GM12872 (cell line): ENCODE measurements around the gene PSMD8.

ENCODE experiments used
- TF ChIP-seq, protein P1 (sequence below): IDR thresholded peaks from 3 replicates; pipeline ENCODE4 v1.5.1; 2011; ENCODE audit warnings: low read depth, mild to moderate bottlenecking, low read length, moderate library complexity; ENCODE audit not compliant: insufficient read depth

The PSMD8 gene

GRCh38 chr19:38433268-38433733 lies 58.9 kb downstream of the PSMD8 start, which contains the start of gene RYR1:
RYR1 (plus strand) TSS chr19:38433691; CDS start chr19:38433830, 139 bp downstream.
- TF ChIP-seq, protein P1, sequence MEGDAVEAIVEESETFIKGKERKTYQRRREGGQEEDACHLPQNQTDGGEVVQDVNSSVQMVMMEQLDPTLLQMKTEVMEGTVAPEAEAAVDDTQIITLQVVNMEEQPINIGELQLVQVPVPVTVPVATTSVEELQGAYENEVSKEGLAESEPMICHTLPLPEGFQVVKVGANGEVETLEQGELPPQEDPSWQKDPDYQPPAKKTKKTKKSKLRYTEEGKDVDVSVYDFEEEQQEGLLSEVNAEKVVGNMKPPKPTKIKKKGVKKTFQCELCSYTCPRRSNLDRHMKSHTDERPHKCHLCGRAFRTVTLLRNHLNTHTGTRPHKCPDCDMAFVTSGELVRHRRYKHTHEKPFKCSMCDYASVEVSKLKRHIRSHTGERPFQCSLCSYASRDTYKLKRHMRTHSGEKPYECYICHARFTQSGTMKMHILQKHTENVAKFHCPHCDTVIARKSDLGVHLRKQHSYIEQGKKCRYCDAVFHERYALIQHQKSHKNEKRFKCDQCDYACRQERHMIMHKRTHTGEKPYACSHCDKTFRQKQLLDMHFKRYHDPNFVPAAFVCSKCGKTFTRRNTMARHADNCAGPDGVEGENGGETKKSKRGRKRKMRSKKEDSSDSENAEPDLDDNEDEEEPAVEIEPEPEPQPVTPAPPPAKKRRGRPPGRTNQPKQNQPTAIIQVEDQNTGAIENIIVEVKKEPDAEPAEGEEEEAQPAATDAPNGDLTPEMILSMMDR: no peak
